Lower lobe of right lung (tissue), 2 donors: ENCODE results near the gene MAN1A2. TPM values are rescaled to one million over a fixed set of nuclear protein-coding genes. Genes with fewer than 3 reads are reported as not detected.
"Not testable (repeated sequence)": the region's sequence is repeated elsewhere in the genome, so short reads cannot be mapped to it uniquely, and the experiment has no call there.

Source experiments
- ATAC-seq, 2 donors: fragments of 200-7000 bp; cut with Tn5 transposase; one replicate each; pipeline ENCODE4 v1.9.1; 2020 to 2022; ENCODE audit warnings: mild to moderate bottlenecking in 2 of 2, moderate library complexity in 2 of 2
- DNase-seq: peaks from one replicate; pipeline ENCODE4 v3.0.0-alpha.2; 2020
- H3K27ac ChIP-seq: fragments of 200-600 bp; one replicate; pipeline ENCODE4 v1.8.0; 2022
- H3K27me3 ChIP-seq: fragments of 200-600 bp; one replicate; pipeline ENCODE4 v1.8.0; 2022; ENCODE audit warnings: low read depth
- H3K36me3 ChIP-seq: fragments of 200-600 bp; one replicate; pipeline ENCODE4 v1.8.0; 2022; ENCODE audit warnings: mild to moderate bottlenecking
- H3K4me1 ChIP-seq: fragments of 200-600 bp; one replicate; pipeline ENCODE4 v1.8.0; 2022
- H3K4me3 ChIP-seq: fragments of 200-600 bp; one replicate; pipeline ENCODE4 v1.8.0; 2022; ENCODE audit warnings: mild to moderate bottlenecking
- H3K9me3 ChIP-seq: fragments of 200-600 bp; one replicate; pipeline ENCODE4 v1.8.0; 2022
- CTCF ChIP-seq: fragments of 200-600 bp; IDR thresholded peaks from one replicate; pipeline ENCODE4 v1.8.0; 2022; ENCODE audit warnings: antibody characterized with exemption, mild to moderate bottlenecking
- intact Hi-C: fragments of 100-400 bp; cut with DNase I; formaldehyde crosslinking; loops from one replicate; pipeline ENCODE4 v1.11.0; 2022
- total RNA-seq: library from RNA; stranded (reverse); fragmentation: NEBNext Ultra II Directional; extraction: Animal tissue kit (Norgen Biotek cat#: 25700); gene quantifications from one replicate; pipeline ENCODE4 v1.2.1, GENCODE V29; 2021
- donor health status: DM: no; HTN: yes; CAD: no; lungs with severe emphysema.

Gene MAN1A2
- total RNA-seq, 1 donor from 2014 or later, result 39.6 TPM

- DNase-seq, result no peak
- Histone ChIP-seq H3K27me3 (no peaks in the 10 kb centered on the region), H3K9me3 (no peaks in the 10 kb centered on the region), H3K27ac (no peak overlapping the region), H3K4me1 (peaks cover 6% of the 10 kb centered on the region), H3K36me3 (no peaks in the 10 kb centered on the region), H3K4me3 (no peak overlapping the region)
- TF ChIP-seq CTCF, result no peak
- intact Hi-C loops, result no loop called here
- ATAC-seq, result peak; percentile 74 to 77
These were observed 27.2 kb upstream of the MAN1A2 start for GRCh38 chr1:117339866-117340700.

DNA sequence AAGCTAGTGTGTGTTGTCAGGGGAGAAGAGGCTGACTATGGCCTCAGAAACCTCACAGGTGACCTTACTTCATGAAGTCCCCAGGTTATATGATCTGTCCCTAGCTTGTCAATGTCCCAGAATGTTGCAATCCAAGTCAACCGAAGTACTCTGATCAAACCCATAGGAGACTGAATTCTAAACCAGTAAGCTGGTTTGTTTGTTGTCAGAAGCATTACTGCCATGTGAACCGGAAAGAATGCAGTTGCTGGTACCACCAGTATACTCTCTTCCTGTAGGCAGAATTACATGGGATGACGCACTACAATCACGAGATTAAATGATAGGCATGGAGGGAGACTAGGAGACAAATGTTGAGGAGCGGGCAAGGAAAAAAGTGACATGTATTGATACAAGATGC is 26.1 kb upstream of the MAN1A2 start:
- DNase-seq, result no peak
- no peak overlapping the region for H3K4me3 ChIP-seq
- H3K4me1 ChIP-seq, result peaks cover 6% of the 10 kb centered on the region
- no peaks in the 10 kb centered on the region for H3K36me3 ChIP-seq
- intact Hi-C loops, result no loop called here
- no peak overlapping the region for H3K27ac ChIP-seq
- TF ChIP-seq CTCF, result no peak
- no peaks in the 10 kb centered on the region for H3K27me3 ChIP-seq
- no peaks in the 10 kb centered on the region for H3K9me3 ChIP-seq
- no peak for ATAC-seq

DNA sequence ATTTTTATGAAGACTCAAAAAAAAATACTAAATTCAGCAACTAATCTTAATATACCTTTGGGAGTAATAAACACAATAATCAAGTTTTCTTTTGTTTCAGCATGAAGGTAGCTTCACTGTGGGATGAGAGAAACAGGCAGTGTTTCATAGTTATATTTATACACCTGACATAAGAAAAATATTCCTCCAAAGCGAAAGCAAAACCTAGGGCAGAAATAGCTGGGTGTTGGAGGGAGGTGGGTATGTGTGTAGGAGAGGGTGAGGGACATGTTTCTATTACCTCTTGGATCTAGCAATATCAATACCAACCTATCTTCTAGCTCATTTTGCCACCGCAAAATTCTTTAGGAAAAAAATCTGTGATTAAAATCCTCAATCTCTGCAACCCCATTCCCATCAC is 24.9 kb upstream of the MAN1A2 start:
- DNase-seq, result no peak
- intact Hi-C loops, result no loop called here
- Histone ChIP-seq H3K27me3 (no peaks in the 10 kb centered on the region), H3K9me3 (no peaks in the 10 kb centered on the region), H3K4me1 (peaks cover 6% of the 10 kb centered on the region), H3K36me3 (no peaks in the 10 kb centered on the region), H3K4me3 (no peak overlapping the region), H3K27ac (no peak overlapping the region)
- no peak for TF ChIP-seq CTCF
- ATAC-seq, result no peak

DNA sequence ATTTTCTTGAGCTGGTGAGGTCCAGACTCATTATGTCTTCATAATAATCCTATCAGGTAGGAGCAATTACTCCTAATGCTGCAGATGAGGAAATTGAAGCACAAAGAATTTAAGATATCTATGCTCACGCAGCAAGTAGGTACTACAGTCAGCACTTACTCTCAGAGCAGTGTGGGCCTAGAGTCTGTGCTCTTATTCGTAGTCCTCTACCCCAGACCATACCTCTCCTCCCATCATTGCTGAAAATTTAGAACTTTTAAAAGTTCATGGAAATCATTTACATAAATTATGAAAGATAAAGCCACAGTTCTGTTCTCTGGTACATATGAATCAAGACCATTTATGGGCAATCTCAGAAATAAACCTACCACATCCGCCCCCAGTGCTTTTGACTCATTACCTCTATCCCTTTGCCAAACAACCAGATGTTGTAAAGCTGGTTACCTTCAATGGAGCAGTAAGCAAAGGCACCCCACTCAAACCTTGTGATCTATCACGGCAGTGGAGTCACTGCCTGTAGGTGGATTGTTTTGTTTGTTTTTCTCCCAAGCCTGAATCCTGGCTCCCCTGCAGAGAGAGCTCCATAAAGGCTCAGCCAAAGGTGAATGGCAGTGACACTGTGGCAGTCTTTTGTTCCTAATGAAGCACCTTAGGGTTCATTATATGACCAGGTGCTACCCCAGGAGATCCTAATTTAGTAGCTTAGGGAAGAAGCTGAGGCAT is 20.9 kb upstream of the MAN1A2 start:
- H3K36me3 ChIP-seq, result no peaks in the 10 kb centered on the region
- H3K9me3 ChIP-seq, result no peaks in the 10 kb centered on the region
- no peak overlapping the region for H3K27ac ChIP-seq
- DNase-seq, result no peak
- H3K4me3 ChIP-seq, result no peak overlapping the region
- no peak for TF ChIP-seq CTCF
- no peak for ATAC-seq
- intact Hi-C loops, result no loop called here
- H3K27me3 ChIP-seq, result no peaks in the 10 kb centered on the region
- no peaks in the 10 kb centered on the region for H3K4me1 ChIP-seq

DNA sequence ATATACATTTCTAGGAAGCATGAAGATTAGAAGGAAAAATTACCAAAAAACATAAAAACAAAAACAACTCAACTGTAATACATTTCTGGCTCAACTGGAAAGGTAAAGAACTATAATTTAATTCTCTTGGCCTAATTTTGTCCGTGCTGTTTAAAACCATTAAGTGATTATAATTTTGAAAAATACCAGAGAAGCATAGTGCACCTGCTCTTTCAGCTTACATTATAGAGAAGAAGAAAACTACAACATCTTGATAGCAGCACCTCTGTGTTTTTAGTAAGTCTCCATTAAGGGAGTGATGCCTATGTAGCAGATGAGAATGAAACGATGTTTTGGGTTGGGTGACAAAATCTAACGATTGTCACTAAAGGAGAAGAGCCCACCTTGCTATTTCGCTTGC is 19.3 kb upstream of the MAN1A2 start:
- TF ChIP-seq CTCF, result no peak
- Histone ChIP-seq H3K4me1 (no peaks in the 10 kb centered on the region), H3K4me3 (no peak overlapping the region), H3K27ac (no peak overlapping the region), H3K36me3 (no peaks in the 10 kb centered on the region), H3K9me3 (no peaks in the 10 kb centered on the region), H3K27me3 (no peaks in the 10 kb centered on the region)
- intact Hi-C loops, result no loop called here
- no peak for ATAC-seq
- no peak for DNase-seq

- H3K9me3 ChIP-seq, H3K4me1 ChIP-seq, H3K36me3 ChIP-seq, ATAC-seq, H3K27ac ChIP-seq, H3K27me3 ChIP-seq, DNase-seq, intact Hi-C loops, H3K4me3 ChIP-seq: not testable (repeated sequence)
These were observed 14.6 kb upstream of the MAN1A2 start for GRCh38 chr1:117352695-117353094.

- H3K9me3 ChIP-seq, H3K4me3 ChIP-seq, ATAC-seq, H3K27ac ChIP-seq, DNase-seq, H3K27me3 ChIP-seq, H3K4me1 ChIP-seq, H3K36me3 ChIP-seq, intact Hi-C loops: not testable (repeated sequence)
These were observed 9.2 kb upstream of the MAN1A2 start for GRCh38 chr1:117357833-117358603.

GRCh38 chr1:117358604-117358887 is 8.7 kb upstream of the MAN1A2 start:
- H3K27ac ChIP-seq, H3K27me3 ChIP-seq, H3K9me3 ChIP-seq, H3K4me1 ChIP-seq, DNase-seq, ATAC-seq, H3K36me3 ChIP-seq, H3K4me3 ChIP-seq, intact Hi-C loops: not testable (repeated sequence)
